Measurements from ENCODE around the gene CLDN9.
"Not testable (repeated sequence)": the region's sequence is repeated elsewhere in the genome, so short reads cannot be mapped to it uniquely, and the experiment has no call there.

CLDN9 gene

DNA sequence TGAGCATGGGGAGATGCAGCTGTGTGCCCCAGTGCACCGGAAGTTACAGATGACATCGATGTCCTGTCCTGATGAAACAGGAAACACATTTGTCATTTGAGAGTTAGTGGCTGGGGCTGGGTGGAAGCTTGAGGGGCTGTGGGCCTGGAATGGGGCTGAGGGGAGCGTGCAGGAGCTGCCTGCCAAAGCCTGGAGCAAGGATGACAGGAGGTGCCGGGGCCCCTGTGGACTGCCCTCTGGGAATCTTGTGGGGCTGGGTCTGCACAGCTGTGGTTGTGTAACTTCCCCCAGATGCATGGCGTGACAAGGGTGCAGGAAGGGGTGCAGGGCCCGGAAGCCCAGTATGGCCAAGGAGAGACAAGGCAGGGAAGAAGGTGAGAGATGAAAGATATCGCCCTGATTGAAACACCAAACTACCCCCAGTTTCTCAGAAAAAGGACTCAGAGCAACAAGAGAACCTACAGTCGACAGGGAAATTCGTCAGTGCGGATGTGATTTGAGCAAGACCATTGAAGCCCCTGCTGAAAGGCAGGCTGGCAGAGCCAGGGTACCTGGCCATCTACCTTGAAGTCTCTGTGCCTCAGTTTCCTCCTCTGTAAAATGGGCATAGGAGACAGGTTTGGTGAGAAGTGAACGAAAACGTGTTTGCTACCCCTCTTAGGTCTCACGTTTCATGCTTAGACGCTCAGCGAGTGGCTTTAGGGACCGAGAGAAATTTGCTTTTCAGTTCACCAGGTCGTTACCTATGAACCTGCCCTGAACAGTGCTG lies 42.4 kb downstream of the CLDN9 start (continued):
- TF ChIP-seq ZBTB8A (tag by site-specific recombination; IDR thresholded peaks at IDR 0.05): 0 out of 2 replicates have a peak, but pooled peaks have one; percentile 18
- no peak for TF ChIP-seq ZNF664 (tag by site-specific recombination; IDR thresholded peaks at IDR 0.05)
- 0 out of 2 replicates have a peak, but pooled peaks have one; percentile 18 for TF ChIP-seq ZNF629 (tag by site-specific recombination; IDR thresholded peaks at IDR 0.05)
- TF ChIP-seq ZBTB21 (tag by site-specific recombination; IDR thresholded peaks at IDR 0.05): peak; percentile 31; the same call in 1 of the 2 replicates
- TF ChIP-seq ELK4 (IDR thresholded peaks at IDR 0.05; ENCODE audit: borderline replicate concordance, low read depth, low read length): no peak

DNA sequence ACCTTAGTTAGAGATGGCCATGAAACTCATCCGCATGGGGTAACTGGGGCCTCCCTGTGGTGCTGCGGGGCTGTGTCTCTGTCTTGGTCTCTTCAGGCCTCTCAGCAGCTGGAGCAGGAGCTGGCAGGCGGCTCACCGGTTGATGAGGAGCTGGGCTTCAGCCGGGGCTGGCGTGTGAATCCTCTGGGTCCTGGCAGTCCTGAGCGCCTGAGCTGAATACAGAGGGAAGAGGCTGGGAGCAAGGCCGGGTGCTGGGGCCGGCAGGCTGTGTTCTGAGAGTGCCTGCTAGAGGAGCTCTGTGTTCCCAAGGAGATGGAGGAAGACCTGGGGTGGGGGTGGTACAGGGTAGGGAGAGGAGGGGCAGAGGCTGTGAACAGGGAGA lies 43.0 kb downstream of the CLDN9 start:
- peaks cover 0 to 21% of the 10 kb centered on the region in 2 experiments; a peak in 2 of 3 replicates for H3K36me3 ChIP-seq (ENCODE audit: control insufficient read depth in 2 of 2, insufficient read depth in 1 of 2, low read length in 2 of 2)
- not testable (repeated sequence) for H3K27ac ChIP-seq (ENCODE audit: extremely low read depth, low read depth, low read length); H3K9me3 ChIP-seq (ENCODE audit: control insufficient read depth, insufficient read depth, low read depth, low read length); H3K4me3 ChIP-seq (ENCODE audit: low read depth, low read length); H3K4me1 ChIP-seq (ENCODE audit: control insufficient read depth, insufficient read depth, low read length)
- ChIA-PET CTCF (interaction anchor here (0.6 to 5.3 kb wide), 4 partner anchors 8 to 74 kb away, joined by 3 to 39 read pairs (median 6); no protein-coding TSS in a partner anchor), POLR2A (interaction anchor here (0.6 to 1.1 kb wide), 2 partner anchors 10 to 79 kb away, joined by 3 to 9 read pairs; partner anchors contain the start of genes IL32 and ZNF213)

DNA sequence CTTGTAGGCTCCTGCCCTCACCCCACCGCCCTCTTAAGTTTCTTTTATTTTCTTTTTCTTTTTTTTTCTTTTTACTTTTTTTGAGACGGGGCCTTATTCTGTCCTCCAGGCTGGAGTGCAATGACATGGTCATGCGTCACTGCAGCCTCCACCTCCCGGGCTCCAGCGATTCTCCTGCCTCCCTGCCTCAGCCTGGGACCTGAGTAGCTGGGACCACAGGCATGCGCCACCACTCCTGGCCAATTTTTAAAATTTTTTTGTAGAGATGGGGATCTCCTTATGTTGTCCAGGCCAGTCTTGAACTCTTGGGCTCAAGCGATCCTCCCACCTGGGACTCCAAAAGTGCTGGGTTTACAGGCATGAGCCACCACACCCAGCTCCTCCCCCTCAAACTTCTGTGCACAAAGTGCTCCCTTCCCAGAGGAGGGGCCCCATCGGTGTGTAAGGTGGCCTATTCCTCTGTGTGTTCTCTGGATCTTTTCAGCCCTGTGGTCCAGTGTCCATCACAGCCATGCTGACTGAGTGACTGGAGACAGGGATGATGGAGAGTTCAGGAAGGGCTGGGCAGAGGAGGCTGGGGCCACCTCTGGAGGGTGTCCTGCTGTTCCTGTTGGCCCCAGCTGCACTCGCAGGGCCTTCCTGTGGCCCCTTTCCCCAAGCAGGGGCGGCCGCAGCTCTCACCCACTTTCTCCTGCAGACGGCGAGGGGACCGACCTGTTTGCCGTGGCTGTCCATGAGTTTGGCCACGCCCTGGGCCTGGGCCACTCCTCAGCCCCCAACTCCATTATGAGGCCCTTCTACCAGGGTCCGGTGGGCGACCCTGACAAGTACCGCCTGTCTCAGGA lies 43.8 kb downstream of the CLDN9 start:
- ChIA-PET POLR2A (interaction anchor here (0.6 to 1.1 kb wide), 4 partner anchors 9 to 78 kb away, joined by 3 to 9 read pairs (median 3); partner anchors contain the start of genes HCFC1R1, IL32 and ZNF213), CTCF (interaction anchor here (0.8 to 5.3 kb wide), 2 partner anchors 11 to 24 kb away, joined by 3 to 39 read pairs; no protein-coding TSS in a partner anchor)
- Histone ChIP-seq H3K9me3 (ENCODE audit: control insufficient read depth, insufficient read depth, low read depth, low read length) (no peaks in the 10 kb centered on the region), H3K36me3 (ENCODE audit: control insufficient read depth in 2 of 2, insufficient read depth in 1 of 2, low read length in 2 of 2) (peaks cover 0 to 21% of the 10 kb centered on the region in 2 experiments; a peak in 2 of 3 replicates), H3K4me3 (ENCODE audit: low read depth, low read length) (no peak overlapping the region), H3K4me1 (ENCODE audit: control insufficient read depth, insufficient read depth, low read length) (peaks cover 3% of the 10 kb centered on the region), H3K27ac (ENCODE audit: extremely low read depth, low read depth, low read length) (no peak overlapping the region)
- no peak for TF ChIP-seq ZNF248 (tag by site-specific recombination; IDR thresholded peaks at IDR 0.05)
- TF ChIP-seq EGR2 (tag by site-specific recombination; IDR thresholded peaks at IDR 0.05; ENCODE audit: low read depth): peak; percentile 11; the same call in 1 of the 2 replicates
- TF ChIP-seq ZNF645 (tag by site-specific recombination; IDR thresholded peaks at IDR 0.05): no peak
- no peak for TF ChIP-seq ZNF16 (tag by site-specific recombination; IDR thresholded peaks at IDR 0.05; ENCODE audit: low read depth)
- TF ChIP-seq PRDM1 (tag by site-specific recombination; IDR thresholded peaks at IDR 0.05): peak; percentile 27; the same call in 1 of the 2 replicates
- no peak for TF ChIP-seq ELK4 (IDR thresholded peaks at IDR 0.05; ENCODE audit: borderline replicate concordance, low read depth, low read length)
- TF ChIP-seq, protein P1, sequence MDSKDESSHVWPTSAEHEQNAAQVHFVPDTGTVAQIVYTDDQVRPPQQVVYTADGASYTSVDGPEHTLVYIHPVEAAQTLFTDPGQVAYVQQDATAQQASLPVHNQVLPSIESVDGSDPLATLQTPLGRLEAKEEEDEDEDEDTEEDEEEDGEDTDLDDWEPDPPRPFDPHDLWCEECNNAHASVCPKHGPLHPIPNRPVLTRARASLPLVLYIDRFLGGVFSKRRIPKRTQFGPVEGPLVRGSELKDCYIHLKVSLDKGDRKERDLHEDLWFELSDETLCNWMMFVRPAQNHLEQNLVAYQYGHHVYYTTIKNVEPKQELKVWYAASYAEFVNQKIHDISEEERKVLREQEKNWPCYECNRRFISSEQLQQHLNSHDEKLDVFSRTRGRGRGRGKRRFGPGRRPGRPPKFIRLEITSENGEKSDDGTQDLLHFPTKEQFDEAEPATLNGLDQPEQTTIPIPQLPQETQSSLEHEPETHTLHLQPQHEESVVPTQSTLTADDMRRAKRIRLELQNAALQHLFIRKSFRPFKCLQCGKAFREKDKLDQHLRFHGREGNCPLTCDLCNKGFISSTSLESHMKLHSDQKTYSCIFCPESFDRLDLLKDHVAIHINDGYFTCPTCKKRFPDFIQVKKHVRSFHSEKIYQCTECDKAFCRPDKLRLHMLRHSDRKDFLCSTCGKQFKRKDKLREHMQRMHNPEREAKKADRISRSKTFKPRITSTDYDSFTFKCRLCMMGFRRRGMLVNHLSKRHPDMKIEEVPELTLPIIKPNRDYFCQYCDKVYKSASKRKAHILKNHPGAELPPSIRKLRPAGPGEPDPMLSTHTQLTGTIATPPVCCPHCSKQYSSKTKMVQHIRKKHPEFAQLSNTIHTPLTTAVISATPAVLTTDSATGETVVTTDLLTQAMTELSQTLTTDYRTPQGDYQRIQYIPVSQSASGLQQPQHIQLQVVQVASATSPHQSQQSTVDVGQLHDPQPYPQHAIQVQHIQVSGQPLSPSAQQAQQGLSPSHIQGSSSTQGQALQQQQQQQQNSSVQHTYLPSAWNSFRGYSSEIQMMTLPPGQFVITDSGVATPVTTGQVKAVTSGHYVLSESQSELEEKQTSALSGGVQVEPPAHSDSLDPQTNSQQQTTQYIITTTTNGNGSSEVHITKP (tag by site-specific recombination; IDR thresholded peaks at IDR 0.05): peak; percentile 39
- no peak for TF ChIP-seq SP3 (tag by site-specific recombination; IDR thresholded peaks at IDR 0.05)
- no peak for TF ChIP-seq ZFHX2 (tag by site-specific recombination; conservative IDR thresholded peaks at IDR 0.05)
- no peak for TF ChIP-seq FEZF1 (tag by site-specific recombination; IDR thresholded peaks at IDR 0.05)
- no peak for TF ChIP-seq MYNN (tag by site-specific recombination; IDR thresholded peaks at IDR 0.05; ENCODE audit: borderline replicate concordance)
- TF ChIP-seq, protein P2, sequence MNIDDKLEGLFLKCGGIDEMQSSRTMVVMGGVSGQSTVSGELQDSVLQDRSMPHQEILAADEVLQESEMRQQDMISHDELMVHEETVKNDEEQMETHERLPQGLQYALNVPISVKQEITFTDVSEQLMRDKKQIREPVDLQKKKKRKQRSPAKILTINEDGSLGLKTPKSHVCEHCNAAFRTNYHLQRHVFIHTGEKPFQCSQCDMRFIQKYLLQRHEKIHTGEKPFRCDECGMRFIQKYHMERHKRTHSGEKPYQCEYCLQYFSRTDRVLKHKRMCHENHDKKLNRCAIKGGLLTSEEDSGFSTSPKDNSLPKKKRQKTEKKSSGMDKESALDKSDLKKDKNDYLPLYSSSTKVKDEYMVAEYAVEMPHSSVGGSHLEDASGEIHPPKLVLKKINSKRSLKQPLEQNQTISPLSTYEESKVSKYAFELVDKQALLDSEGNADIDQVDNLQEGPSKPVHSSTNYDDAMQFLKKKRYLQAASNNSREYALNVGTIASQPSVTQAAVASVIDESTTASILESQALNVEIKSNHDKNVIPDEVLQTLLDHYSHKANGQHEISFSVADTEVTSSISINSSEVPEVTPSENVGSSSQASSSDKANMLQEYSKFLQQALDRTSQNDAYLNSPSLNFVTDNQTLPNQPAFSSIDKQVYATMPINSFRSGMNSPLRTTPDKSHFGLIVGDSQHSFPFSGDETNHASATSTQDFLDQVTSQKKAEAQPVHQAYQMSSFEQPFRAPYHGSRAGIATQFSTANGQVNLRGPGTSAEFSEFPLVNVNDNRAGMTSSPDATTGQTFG (tag by site-specific recombination; IDR thresholded peaks at IDR 0.05; ENCODE audit: borderline replicate concordance): no peak
- no peak for TF ChIP-seq ZNF76 (tag by site-specific recombination; IDR thresholded peaks at IDR 0.05; ENCODE audit: borderline replicate concordance, low read depth)
- TF ChIP-seq ZNF776 (tag by site-specific recombination; IDR thresholded peaks at IDR 0.05; ENCODE audit: borderline replicate concordance): no peak
- TF ChIP-seq BCL11A (tag by site-specific recombination; IDR thresholded peaks at IDR 0.05; ENCODE audit: low read depth): no peak

All from HEK293 (cell line).